SU-DHL-6 (cell line): Measurements from ENCODE around the gene ITPR3.

ENCODE experiments used
- H2AFZ ChIP-seq: fragments of 200-600 bp; sonication (generic); 2 replicates; pipeline ENCODE4 v1.6.1; 2014; ENCODE audit warnings: low read depth, mild to moderate bottlenecking, moderate library complexity, mixed read lengths, antibody characterized with exemption, low read length; ENCODE audit not compliant: severe bottlenecking
- H3F3A ChIP-seq: fragments of 200-600 bp; shearing (Covaris generic); 2 replicates; pipeline ENCODE4 v1.6.0; 2016; ENCODE audit warnings: antibody characterized with exemption, mild to moderate bottlenecking; ENCODE audit not compliant: insufficient read depth
- H3K27ac ChIP-seq: fragments of 200-600 bp; sonication (generic); 2 replicates; pipeline ENCODE4 v1.5.1; 2016; ENCODE audit warnings: low read depth, mild to moderate bottlenecking, low read length, moderate library complexity, mixed read lengths
- H3K27me3 ChIP-seq: fragments of 200-600 bp; sonication (generic), shearing (Covaris generic); 2 replicates; pipeline ENCODE4 v1.6.0; 2014; ENCODE audit warnings: mild to moderate bottlenecking, low read length
- H3K36me3 ChIP-seq: fragments of 200-600 bp; sonication (generic); 2 replicates; pipeline ENCODE4 v1.6.1; 2014; ENCODE audit warnings: mild to moderate bottlenecking, low read length, mixed read lengths
- H3K4me2 ChIP-seq: fragments of 300-600, 200-600 bp; shearing (Covaris generic), sonication (generic); 2 replicates; pipeline ENCODE4 v1.6.0; 2014; ENCODE audit warnings: low read length, low read depth, mild to moderate bottlenecking; ENCODE audit not compliant: poor library complexity, severe bottlenecking
- H3K4me3 ChIP-seq: fragments of 200-600 bp; sonication (generic); 2 replicates; pipeline ENCODE4 v1.5.1; 2014; ENCODE audit warnings: antibody characterized with exemption, low read length, mild to moderate bottlenecking, mixed read lengths; ENCODE audit not compliant: insufficient read depth, poor library complexity, severe bottlenecking
- H3K79me2 ChIP-seq: fragments of 200-600 bp; sonication (generic); 2 replicates; pipeline ENCODE4 v1.6.1; 2014; ENCODE audit warnings: mild to moderate bottlenecking, low read length, moderate library complexity; ENCODE audit not compliant: insufficient read depth
- H3K9ac ChIP-seq: fragments of 200-600 bp; sonication (generic); 2 replicates; pipeline ENCODE4 v1.7.0; 2014; ENCODE audit warnings: mild to moderate bottlenecking, low read length
- H3K9me2 ChIP-seq: fragments of 200-600 bp; sonication (generic); replicated peaks from 2 replicates; pipeline ENCODE4 v1.6.1; 2014; ENCODE audit warnings: low read length; ENCODE audit not compliant: insufficient read depth
- H3K9me3 ChIP-seq: fragments of 200-600 bp; sonication (generic); 2 replicates; pipeline ENCODE4 v1.6.1; 2014; ENCODE audit warnings: low read length, mixed read lengths; ENCODE audit not compliant: insufficient read depth
- H4K20me1 ChIP-seq: fragments of 200-600 bp; sonication (generic); 2 replicates; pipeline ENCODE4 v1.6.1; 2014; ENCODE audit warnings: low read depth, mild to moderate bottlenecking, antibody characterized with exemption, low read length, moderate library complexity, mixed read lengths
- CTCF ChIP-seq: fragments of 200-600 bp; sonication (generic); IDR thresholded peaks from one replicate; pipeline ENCODE4 v1.5.1; 2017; ENCODE audit warnings: antibody characterized with exemption, mild to moderate bottlenecking, low read length, moderate library complexity; ENCODE audit not compliant: insufficient read depth, poor library complexity, severe bottlenecking
- EZH2phosphoT487 ChIP-seq: fragments of 200-600 bp; sonication (generic), shearing (Covaris generic); conservative IDR thresholded peaks from 2 replicates; pipeline ENCODE4 v1.6.1; 2018; ENCODE audit warnings: mild to moderate bottlenecking, antibody characterized with exemption, low read length, moderate library complexity, mixed read lengths

Gene ITPR3

GRCh38 chr6:33718713-33719112, 97.6 kb downstream of the ITPR3 start:
- Histone ChIP-seq H2AFZ (no peak overlapping the region), H4K20me1 (no peaks in the 10 kb centered on the region), H3K9ac (no peak overlapping the region), H3K79me2 (no peaks in the 10 kb centered on the region), H3F3A (no peaks in the 10 kb centered on the region), H3K27ac (no peak overlapping the region), H3K27me3 (0 out of 2 replicates have a peak, but pooled peaks cover 4% of the 10 kb centered on the region), H3K36me3 (no peaks in the 10 kb centered on the region), H3K9me3 (no peaks in the 10 kb centered on the region), H3K4me3 (no peak overlapping the region), H3K9me2 (no peaks in the 10 kb centered on the region), H3K4me2 (no peak overlapping the region)
- no peak for TF ChIP-seq EZH2phosphoT487
- no peak for TF ChIP-seq CTCF

GRCh38 chr6:33719326-33719987, 98.3 kb downstream of the ITPR3 start:
- H4K20me1 ChIP-seq, result no peaks in the 10 kb centered on the region
- H3K36me3 ChIP-seq, result no peaks in the 10 kb centered on the region
- H3K79me2 ChIP-seq, result no peaks in the 10 kb centered on the region
- H3K4me2 ChIP-seq, result no peak overlapping the region
- no peaks in the 10 kb centered on the region for H3K9me2 ChIP-seq
- H3K27ac ChIP-seq, result no peak overlapping the region
- no peak overlapping the region for H2AFZ ChIP-seq
- no peaks in the 10 kb centered on the region for H3K9me3 ChIP-seq
- no peak overlapping the region for H3K4me3 ChIP-seq
- no peak overlapping the region for H3K9ac ChIP-seq
- 0 out of 2 replicates have a peak, but pooled peaks cover 4% of the 10 kb centered on the region for H3K27me3 ChIP-seq
- no peaks in the 10 kb centered on the region for H3F3A ChIP-seq
- TF ChIP-seq EZH2phosphoT487, result no peak
- no peak for TF ChIP-seq CTCF

GRCh38 chr6:33720998-33721397, 99.9 kb downstream of the ITPR3 start:
- H3F3A ChIP-seq, result no peaks in the 10 kb centered on the region
- H3K4me3 ChIP-seq, result no peak overlapping the region
- no peak overlapping the region for H2AFZ ChIP-seq
- H3K36me3 ChIP-seq, result no peaks in the 10 kb centered on the region
- TF ChIP-seq CTCF, result no peak
- TF ChIP-seq EZH2phosphoT487, result no peak
- no peak overlapping the region for H3K27ac ChIP-seq
- no peaks in the 10 kb centered on the region for H3K9me3 ChIP-seq
- no peak overlapping the region for H3K4me2 ChIP-seq
- no peaks in the 10 kb centered on the region for H3K9me2 ChIP-seq
- no peaks in the 10 kb centered on the region for H3K79me2 ChIP-seq
- H3K27me3 ChIP-seq, result 0 out of 2 replicates have a peak, but pooled peaks cover 4% of the 10 kb centered on the region
- H3K9ac ChIP-seq, result no peak overlapping the region
- no peaks in the 10 kb centered on the region for H4K20me1 ChIP-seq
